GM19351 (cell line): ENCODE measurements around the gene IFI6.

Experiments used
- ATAC-seq: cut with Tn5 transposase; IDR thresholded peaks from one replicate; pipeline ENCODE4 v1.9.1; 2021; ENCODE audit warnings: mild to moderate bottlenecking, moderate library complexity; ENCODE audit not compliant: unreplicated experiment

The IFI6 gene

GRCh38 chr1:27676410-27676809 is 4.4 kb upstream of the IFI6 start:
- no peak for ATAC-seq

GRCh38 chr1:27672750-27673112 is 739 bp upstream of the IFI6 start:
- no peak for ATAC-seq

GRCh38 chr1:27669876-27670275 is 2.1 kb downstream of the IFI6 start:
- no peak for ATAC-seq

GRCh38 chr1:27668808-27669723 is 2.9 kb downstream of the IFI6 start:
- no peak for ATAC-seq

- no peak for ATAC-seq
These were observed 3.7 kb downstream of the IFI6 start for GRCh38 chr1:27668121-27668807.

- no peak for ATAC-seq
These were observed 5.2 kb downstream of the IFI6 start for GRCh38 chr1:27666791-27667254.

- no peak for ATAC-seq
These were observed 5.7 kb downstream of the IFI6 start for GRCh38 chr1:27666294-27666693.

- no peak for ATAC-seq
These were observed 6.9 kb downstream of the IFI6 start for GRCh38 chr1:27665016-27665651.

GRCh38 chr1:27664291-27664690 is 7.7 kb downstream of the IFI6 start:
- no peak for ATAC-seq

GRCh38 chr1:27662707-27663393 is 9.1 kb downstream of the IFI6 start:
- peak; percentile 36 for ATAC-seq

- ATAC-seq = no peak
These were observed 9.7 kb downstream of the IFI6 start for GRCh38 chr1:27662261-27662660.

- ATAC-seq = no peak
These were observed 10.4 kb downstream of the IFI6 start for GRCh38 chr1:27661412-27662075.

- ATAC-seq = no peak
These were observed 11.6 kb downstream of the IFI6 start for GRCh38 chr1:27660300-27660835.

- ATAC-seq = peak; percentile 59
These were observed 12.3 kb downstream of the IFI6 start for GRCh38 chr1:27659497-27660299.

GRCh38 chr1:27658951-27659496 is 13.0 kb downstream of the IFI6 start:
- ATAC-seq = peak; percentile 2

- no peak for ATAC-seq
These were observed 15.7 kb downstream of the IFI6 start for GRCh38 chr1:27656157-27656893.

GRCh38 chr1:27655151-27655937 is 16.6 kb downstream of the IFI6 start:
- ATAC-seq = no peak
